Activated CD8-positive, alpha-beta T cell treated with anti-CD3 and anti-CD28 coated beads, Interleukin-2, amount 10 ng/mL, durations not matched to agents 7 days and 5 days (primary cell): ENCODE measurements around the gene DICER1. TPM values are rescaled to one million over a fixed set of nuclear protein-coding genes. Genes with fewer than 3 reads are reported as not detected.

Experiments used
- ATAC-seq: fragments of 150-1000 bp; cut with Tn5 transposase; one replicate; pipeline ENCODE4 v1.10.0; 2021; ENCODE audit warnings: moderate library complexity
- CTCF ChIA-PET: fragments of 350-600 bp; sonication (Branson Sonifier 250); formaldehyde crosslinking; loops from one replicate; lab custom pipeline; 2021; ENCODE audit warnings: antibody characterized with exemption; lab: Charles Lee
- POLR2A ChIA-PET: fragments of 350-600 bp; sonication (Branson Sonifier 250); formaldehyde crosslinking; loops from one replicate; lab custom pipeline; 2021; ENCODE audit warnings: antibody characterized with exemption; lab: Charles Lee
- DNase-seq: peaks from one replicate; pipeline ENCODE4 v3.0.0-alpha.2; 2020
- H3K27ac Mint-ChIP-seq: one replicate; pipeline ENCODE4 v1.8.0; 2021; ENCODE audit warnings: mild to moderate bottlenecking, mixed read lengths
- H3K27me3 Mint-ChIP-seq: one replicate; pipeline ENCODE4 v1.8.0; 2021; ENCODE audit warnings: low read depth, mixed read lengths
- H3K36me3 Mint-ChIP-seq: one replicate; pipeline ENCODE4 v1.8.0; 2021; ENCODE audit warnings: low read depth, mixed read lengths
- H3K4me1 Mint-ChIP-seq: one replicate; pipeline ENCODE4 v1.8.0; 2021; ENCODE audit warnings: low read depth, mixed read lengths
- H3K4me3 Mint-ChIP-seq: one replicate; pipeline ENCODE4 v1.8.0; 2021; ENCODE audit warnings: mild to moderate bottlenecking, mixed read lengths
- H3K9me3 Mint-ChIP-seq: one replicate; pipeline ENCODE4 v1.8.0; 2022; ENCODE audit warnings: mixed read lengths; ENCODE audit not compliant: insufficient read depth
- total RNA-seq, 2 experiments: library from RNA; stranded (reverse); gene quantifications; one replicate each; pipeline ENCODE4 v1.2.3, GENCODE V29; 2021

DICER1 gene
- total RNA-seq, 2 experiments from 2014 or later, result 57.5 to 59.7 TPM

- DNase-seq, result no peak
- POLR2A ChIA-PET, result no interaction called here
- no peak overlapping the region for H3K27ac Mint-ChIP-seq
- peaks cover 4% of the 10 kb centered on the region for H3K27me3 Mint-ChIP-seq
- CTCF ChIA-PET, result no interaction called here
- ATAC-seq, result no peak
- no peaks in the 10 kb centered on the region for H3K9me3 Mint-ChIP-seq
- H3K36me3 Mint-ChIP-seq, result no peaks in the 10 kb centered on the region
- peaks cover 6% of the 10 kb centered on the region for H3K4me1 Mint-ChIP-seq
- H3K4me3 Mint-ChIP-seq, result no peak overlapping the region
Observed at GRCh38 chr14:95195031-95195430, 37.7 kb upstream of the DICER1 start.

GRCh38 chr14:95193081-95193480 lies 35.8 kb upstream of the DICER1 start:
- DNase-seq, result no peak
- Mint-ChIP-seq H3K4me1 (peaks cover 6% of the 10 kb centered on the region), H3K9me3 (no peaks in the 10 kb centered on the region), H3K36me3 (no peaks in the 10 kb centered on the region), H3K27ac (no peak overlapping the region), H3K27me3 (peaks cover 4% of the 10 kb centered on the region), H3K4me3 (no peak overlapping the region)
- no peak for ATAC-seq
- CTCF ChIA-PET, result no interaction called here
- POLR2A ChIA-PET, result interaction anchor here (0.6 kb wide), 1 partner anchor 89 kb away, joined by 3 read pairs; no protein-coding TSS in a partner anchor

DNA sequence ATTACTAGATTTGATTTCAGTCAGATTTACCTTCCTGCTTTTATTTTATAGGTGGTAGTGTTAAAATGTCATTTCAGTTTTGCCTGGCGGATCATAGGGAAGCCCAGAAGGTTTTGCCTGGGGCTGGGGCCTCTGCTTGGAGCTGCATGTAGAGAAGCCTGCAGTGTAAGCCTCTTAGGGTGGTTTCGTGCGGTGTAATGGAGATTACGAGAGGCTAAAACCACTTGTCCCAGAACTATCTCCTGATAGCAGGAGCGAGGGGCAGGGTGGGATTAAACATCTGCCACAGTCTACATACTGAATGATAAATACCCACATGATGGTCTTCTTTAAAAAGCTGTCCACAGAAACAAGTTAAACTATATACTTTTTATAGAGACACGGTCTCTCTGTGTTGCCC lies 35.0 kb upstream of the DICER1 start:
- Mint-ChIP-seq H3K9me3 (no peaks in the 10 kb centered on the region), H3K27me3 (peaks cover 5% of the 10 kb centered on the region), H3K27ac (no peak overlapping the region), H3K36me3 (no peaks in the 10 kb centered on the region), H3K4me3 (no peak overlapping the region), H3K4me1 (peaks cover 6% of the 10 kb centered on the region)
- POLR2A ChIA-PET, result no interaction called here
- ATAC-seq (no peak), DNase-seq (no peak)
- CTCF ChIA-PET, result no interaction called here

DNA sequence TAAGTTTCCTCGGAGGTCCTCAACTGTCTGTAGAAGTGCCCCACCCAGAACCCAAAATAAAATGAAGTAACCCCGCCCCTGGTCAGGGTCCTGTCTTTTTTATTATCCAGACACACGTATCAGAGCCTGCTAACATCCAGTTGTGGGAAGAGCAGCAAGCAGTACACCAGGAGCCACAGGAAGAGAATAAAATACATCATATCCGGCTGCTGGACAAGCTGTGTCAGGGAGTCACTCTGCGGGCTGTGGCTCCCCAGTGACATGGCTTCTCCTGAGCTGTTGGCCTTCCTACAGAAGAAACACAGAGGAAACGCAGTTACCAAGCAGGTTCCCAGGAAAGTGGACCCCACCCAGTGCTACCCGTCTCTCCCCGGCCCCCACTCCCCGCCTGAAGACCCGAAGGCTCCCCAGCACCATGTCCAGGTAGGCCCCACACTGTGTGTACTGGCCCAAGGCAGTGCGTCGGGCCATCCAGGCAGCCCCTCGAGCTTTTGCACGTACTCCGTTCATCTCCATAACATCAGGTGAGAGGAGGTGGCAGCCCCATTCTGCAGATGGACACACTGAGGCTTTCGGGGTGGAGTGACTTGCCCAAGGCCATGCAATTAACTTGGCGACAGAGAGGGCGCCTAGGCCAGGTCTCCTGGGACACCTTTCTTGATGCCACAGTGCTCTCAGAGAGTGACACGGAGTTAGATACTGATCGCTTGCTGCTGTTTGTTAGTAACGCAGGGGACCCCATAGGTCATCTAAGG lies 34.3 kb upstream of the DICER1 start:
- Mint-ChIP-seq H3K9me3 (no peaks in the 10 kb centered on the region), H3K4me3 (no peak overlapping the region), H3K27me3 (peaks cover 11% of the 10 kb centered on the region), H3K4me1 (peaks cover 6% of the 10 kb centered on the region), H3K27ac (no peak overlapping the region), H3K36me3 (no peaks in the 10 kb centered on the region)
- ATAC-seq (no peak), DNase-seq (no peak)
- POLR2A ChIA-PET, result no interaction called here
- CTCF ChIA-PET, result interaction anchor here (0.7 kb wide), 1 partner anchor 261 kb away, joined by 3 read pairs; no protein-coding TSS in a partner anchor

DNA sequence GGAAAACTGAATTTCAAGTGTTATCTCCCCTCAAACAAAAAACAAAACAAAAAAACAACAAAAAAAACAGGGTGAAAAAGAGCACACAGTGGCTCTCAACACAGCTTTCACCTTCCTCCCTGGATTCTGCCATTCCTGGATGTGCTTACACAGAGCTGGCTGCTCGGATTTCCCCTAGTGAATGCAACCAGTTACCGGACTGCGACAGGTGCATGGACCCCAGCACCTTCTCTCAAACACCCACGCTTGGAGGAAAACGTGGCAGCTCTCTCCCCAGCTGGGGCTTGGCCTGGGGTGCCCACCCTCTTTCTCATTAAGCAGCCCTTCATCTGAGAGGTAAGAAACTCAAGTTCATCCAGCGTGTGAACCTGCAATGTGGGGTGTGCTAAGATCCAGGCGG lies 33.5 kb upstream of the DICER1 start:
- peaks cover 19% of the 10 kb centered on the region for H3K27me3 Mint-ChIP-seq
- ChIA-PET POLR2A (no interaction called here), CTCF (interaction anchor here (0.7 kb wide), 1 partner anchor 261 kb away, joined by 3 read pairs; no protein-coding TSS in a partner anchor)
- H3K4me3 Mint-ChIP-seq, result no peak overlapping the region
- DNase-seq (no peak), ATAC-seq (no peak)
- no peaks in the 10 kb centered on the region for H3K9me3 Mint-ChIP-seq
- no peaks in the 10 kb centered on the region for H3K36me3 Mint-ChIP-seq
- H3K4me1 Mint-ChIP-seq, result peaks cover 5% of the 10 kb centered on the region
- H3K27ac Mint-ChIP-seq, result no peak overlapping the region

- Mint-ChIP-seq H3K36me3 (no peaks in the 10 kb centered on the region), H3K27me3 (peaks cover 23% of the 10 kb centered on the region), H3K4me3 (no peak overlapping the region), H3K4me1 (peaks cover 5% of the 10 kb centered on the region), H3K9me3 (no peaks in the 10 kb centered on the region), H3K27ac (no peak overlapping the region)
- ChIA-PET CTCF (interaction anchor here (0.7 kb wide), 1 partner anchor 262 kb away, joined by 3 read pairs; no protein-coding TSS in a partner anchor), POLR2A (no interaction called here)
- DNase-seq (no peak), ATAC-seq (no peak)
Observed at GRCh38 chr14:95190346-95190840, 33.1 kb upstream of the DICER1 start.

GRCh38 chr14:95189367-95190132 lies 32.2 kb upstream of the DICER1 start:
- ATAC-seq (no peak), DNase-seq (no peak)
- H3K4me1 Mint-ChIP-seq, result peaks cover 5% of the 10 kb centered on the region
- ChIA-PET CTCF (no interaction called here), POLR2A (no interaction called here)
- no peaks in the 10 kb centered on the region for H3K9me3 Mint-ChIP-seq
- no peaks in the 10 kb centered on the region for H3K36me3 Mint-ChIP-seq
- no peak overlapping the region for H3K4me3 Mint-ChIP-seq
- H3K27ac Mint-ChIP-seq, result no peak overlapping the region
- peaks cover 28% of the 10 kb centered on the region for H3K27me3 Mint-ChIP-seq

- Mint-ChIP-seq H3K27ac (no peak overlapping the region), H3K36me3 (no peaks in the 10 kb centered on the region), H3K4me1 (peaks cover 5% of the 10 kb centered on the region), H3K27me3 (peaks cover 33% of the 10 kb centered on the region), H3K4me3 (no peak overlapping the region), H3K9me3 (no peaks in the 10 kb centered on the region)
- POLR2A ChIA-PET, result no interaction called here
- no peak for DNase-seq
- CTCF ChIA-PET, result no interaction called here
- ATAC-seq, result no peak
Observed at GRCh38 chr14:95188380-95188779, 31.1 kb upstream of the DICER1 start.

GRCh38 chr14:95185767-95186392 lies 28.6 kb upstream of the DICER1 start:
- H3K9me3 Mint-ChIP-seq, result no peaks in the 10 kb centered on the region
- H3K4me1 Mint-ChIP-seq, result no peaks in the 10 kb centered on the region
- H3K27ac Mint-ChIP-seq, result no peak overlapping the region
- ATAC-seq (no peak), DNase-seq (no peak)
- H3K36me3 Mint-ChIP-seq, result no peaks in the 10 kb centered on the region
- H3K4me3 Mint-ChIP-seq, result no peak overlapping the region
- H3K27me3 Mint-ChIP-seq, result peaks cover 33% of the 10 kb centered on the region
- POLR2A ChIA-PET, result no interaction called here
- CTCF ChIA-PET, result no interaction called here

GRCh38 chr14:95185033-95185766 lies 27.9 kb upstream of the DICER1 start:
- H3K36me3 Mint-ChIP-seq, result no peaks in the 10 kb centered on the region
- DNase-seq, result no peak
- ChIA-PET CTCF (no interaction called here), POLR2A (no interaction called here)
- H3K4me1 Mint-ChIP-seq, result no peaks in the 10 kb centered on the region
- no peak overlapping the region for H3K27ac Mint-ChIP-seq
- H3K9me3 Mint-ChIP-seq, result no peaks in the 10 kb centered on the region
- H3K4me3 Mint-ChIP-seq, result no peak overlapping the region
- H3K27me3 Mint-ChIP-seq, result peaks cover 30% of the 10 kb centered on the region
- ATAC-seq, result no peak

GRCh38 chr14:95184413-95184790 lies 27.1 kb upstream of the DICER1 start:
- CTCF ChIA-PET, result interaction anchor here (0.9 kb wide), 1 partner anchor 12 kb away, joined by 3 read pairs; no protein-coding TSS in a partner anchor
- H3K36me3 Mint-ChIP-seq, result no peaks in the 10 kb centered on the region
- peaks cover 29% of the 10 kb centered on the region for H3K27me3 Mint-ChIP-seq
- POLR2A ChIA-PET, result no interaction called here
- H3K4me3 Mint-ChIP-seq, result no peak overlapping the region
- H3K27ac Mint-ChIP-seq, result no peak overlapping the region
- H3K9me3 Mint-ChIP-seq, result no peaks in the 10 kb centered on the region
- ATAC-seq (no peak), DNase-seq (no peak)
- no peaks in the 10 kb centered on the region for H3K4me1 Mint-ChIP-seq
